GM23248 (cell line): ENCODE results near the gene GON4L.
"Not testable (repeated sequence)": the region's sequence is repeated elsewhere in the genome, so short reads cannot be mapped to it uniquely, and the experiment has no call there.

Experiments
- EZH2 ChIP-seq: fragments of 200-600 bp; sonication (generic); IDR thresholded peaks from 2 replicates; pipeline ENCODE4 v1.6.1; 2018; ENCODE audit warnings: antibody characterized with exemption, mild to moderate bottlenecking; ENCODE audit not compliant: insufficient read depth, poor library complexity, severe bottlenecking
- EZH2phosphoT487 ChIP-seq: fragments of 200-600 bp; sonication (generic); IDR thresholded peaks from 2 replicates; pipeline ENCODE4 v1.6.1; 2018; ENCODE audit warnings: antibody characterized with exemption, moderate library complexity, mild to moderate bottlenecking, low read depth; ENCODE audit not compliant: insufficient read depth

DNA sequence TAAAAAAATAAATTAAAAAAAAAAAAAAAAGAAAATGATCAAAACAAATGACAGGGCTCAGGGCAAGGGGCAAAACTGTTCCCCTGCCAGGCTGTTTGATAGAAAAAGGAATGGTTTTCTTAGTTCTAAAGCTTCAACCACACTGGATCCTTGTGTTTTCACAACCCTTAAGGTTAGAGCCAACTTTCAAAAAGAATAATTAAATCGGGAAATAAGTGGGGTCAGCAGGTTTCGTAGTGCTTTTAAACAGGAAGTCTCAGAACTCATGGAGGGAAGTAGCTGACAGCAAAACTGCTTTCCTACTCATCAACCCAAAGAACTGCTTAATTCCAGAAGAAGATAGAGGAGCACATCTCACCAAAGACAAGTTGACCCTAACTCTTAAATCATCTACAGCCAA lies 155.3 kb downstream of the GON4L start:
- TF ChIP-seq EZH2, EZH2phosphoT487: not testable (repeated sequence)
